ENCODE results near the gene PSEN1.

The PSEN1 gene

DNA sequence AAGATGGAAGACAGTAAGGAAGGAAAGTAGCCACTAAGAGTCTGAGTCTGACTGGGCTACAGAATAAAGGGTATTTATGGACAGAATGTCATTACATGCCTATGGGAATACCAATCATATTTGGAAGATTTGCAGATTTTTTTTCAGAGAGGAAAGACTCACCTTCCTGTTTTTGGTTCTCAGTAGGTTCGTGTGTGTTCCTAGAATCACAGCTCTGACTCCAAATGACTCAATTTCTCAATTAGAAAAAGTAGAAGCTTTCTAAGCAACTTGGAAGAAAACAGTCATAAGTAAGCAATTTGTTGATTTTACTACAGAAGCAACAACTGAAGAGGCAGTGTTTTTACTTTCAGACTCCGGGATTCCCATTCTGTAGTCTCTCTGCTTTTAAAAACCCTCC is 85.6 kb downstream of the PSEN1 start:
- no peak for DNase-seq

GRCh38 chr14:73223049-73223448 is 86.7 kb downstream of the PSEN1 start:
- DNase-seq = no peak

- DNase-seq = no peak
Measured at GRCh38 chr14:73225496-73225895, 89.2 kb downstream of the PSEN1 start.

- DNase-seq = no peak
Measured at GRCh38 chr14:73227812-73228781, 91.8 kb downstream of the PSEN1 start.

- DNase-seq = no peak
Measured at GRCh38 chr14:73230051-73230450, 93.7 kb downstream of the PSEN1 start.

DNA sequence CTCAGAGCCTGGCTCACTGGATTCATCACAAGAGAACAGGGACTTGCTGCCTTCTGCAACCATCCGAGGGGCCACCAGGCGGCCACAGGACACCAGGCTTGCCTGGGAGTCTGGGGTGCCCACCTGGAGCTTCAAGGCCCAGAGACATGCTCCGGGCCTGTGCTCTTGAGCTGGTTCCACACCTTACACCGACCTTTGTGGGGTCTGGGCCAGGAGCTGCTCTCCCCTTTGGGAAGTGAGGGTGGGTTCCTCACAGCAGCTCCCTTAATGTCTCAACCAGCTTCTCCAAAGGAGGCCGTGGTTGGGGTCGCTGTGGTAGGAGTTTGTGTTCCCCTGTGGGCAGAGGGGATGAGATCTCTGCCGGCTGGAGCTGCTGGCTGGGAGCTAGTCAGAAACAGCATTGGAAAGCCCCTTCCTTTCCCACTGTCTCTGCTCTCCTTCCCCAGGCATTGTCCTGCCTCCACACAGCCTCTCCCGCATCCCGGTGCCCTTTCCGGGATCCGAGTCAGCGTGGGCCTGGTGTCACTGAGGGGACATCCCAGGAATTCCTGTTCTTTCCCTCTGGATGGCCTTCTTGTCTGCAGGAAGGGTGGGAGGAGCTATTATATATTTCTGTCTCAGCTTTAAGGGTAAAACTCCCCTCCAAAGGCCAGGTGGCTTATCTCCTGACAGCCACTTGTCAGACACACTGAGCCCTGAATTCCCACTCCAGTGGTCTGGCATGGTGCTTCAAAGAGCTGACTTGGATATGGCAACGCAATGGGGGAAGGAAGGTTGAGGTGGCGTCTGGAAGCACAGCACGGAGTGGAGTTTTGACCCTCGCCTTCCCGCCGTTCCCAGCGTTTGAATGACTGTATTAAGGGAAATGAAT is 95.9 kb downstream of the PSEN1 start:
- no peak for DNase-seq

GRCh38 chr14:73232984-73233383 is 96.7 kb downstream of the PSEN1 start:
- no peak for DNase-seq

GRCh38 chr14:73233564-73233963 is 97.3 kb downstream of the PSEN1 start:
- DNase-seq = no peak

DNA sequence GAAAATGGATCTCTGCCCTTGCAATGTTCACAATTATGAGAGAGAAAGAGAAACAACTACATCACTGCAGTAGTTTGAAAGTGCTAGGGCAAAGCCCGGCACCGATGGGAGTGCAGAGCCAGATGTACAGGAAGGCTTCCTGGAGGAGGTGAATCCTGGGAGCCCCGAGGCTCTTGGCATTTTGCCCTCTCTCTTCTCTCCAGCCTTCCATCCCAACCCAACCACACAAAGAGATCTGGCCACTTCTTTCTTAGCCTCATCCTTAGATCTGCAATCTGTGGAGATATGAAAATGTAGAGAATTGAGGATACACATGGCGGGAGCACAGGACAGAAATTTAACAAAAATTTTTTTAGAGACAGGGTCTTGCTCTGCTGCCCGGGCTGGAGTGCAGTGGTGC is 97.7 kb downstream of the PSEN1 start:
- no peak for DNase-seq

- no peak for DNase-seq
Measured at GRCh38 chr14:73234586-73235394, 98.5 kb downstream of the PSEN1 start.

DNA sequence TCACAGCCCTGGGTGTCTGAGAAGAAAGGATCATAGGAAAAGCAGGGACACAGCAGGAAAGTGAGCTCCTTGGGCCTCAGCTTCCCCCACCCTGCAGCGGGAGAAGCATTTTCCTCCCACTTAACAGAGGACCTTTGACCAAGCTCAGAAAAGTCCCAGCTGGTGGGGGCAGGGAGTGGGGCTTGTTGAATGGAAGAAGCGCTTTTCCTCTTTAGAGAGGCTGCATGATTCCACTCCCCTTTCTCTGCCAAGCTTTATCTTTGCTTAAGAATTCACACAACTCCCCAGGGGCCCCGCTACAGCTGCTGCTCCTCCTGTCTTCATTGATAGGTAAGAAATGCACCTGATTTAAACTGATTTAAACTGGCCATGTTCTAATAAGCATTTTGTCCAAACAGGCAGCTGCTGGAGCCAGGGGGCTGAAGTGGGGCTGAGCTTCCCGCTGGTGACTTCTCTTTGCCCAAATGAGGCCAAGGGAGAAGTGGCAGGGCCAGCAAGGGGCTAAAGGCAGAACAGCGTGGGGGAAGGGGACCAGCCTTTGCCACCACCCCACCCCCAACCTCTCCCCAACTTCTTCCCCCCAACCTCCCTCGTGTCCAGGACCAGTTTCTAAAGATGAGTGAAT is 99.3 kb downstream of the PSEN1 start:
- DNase-seq = no peak

DNA sequence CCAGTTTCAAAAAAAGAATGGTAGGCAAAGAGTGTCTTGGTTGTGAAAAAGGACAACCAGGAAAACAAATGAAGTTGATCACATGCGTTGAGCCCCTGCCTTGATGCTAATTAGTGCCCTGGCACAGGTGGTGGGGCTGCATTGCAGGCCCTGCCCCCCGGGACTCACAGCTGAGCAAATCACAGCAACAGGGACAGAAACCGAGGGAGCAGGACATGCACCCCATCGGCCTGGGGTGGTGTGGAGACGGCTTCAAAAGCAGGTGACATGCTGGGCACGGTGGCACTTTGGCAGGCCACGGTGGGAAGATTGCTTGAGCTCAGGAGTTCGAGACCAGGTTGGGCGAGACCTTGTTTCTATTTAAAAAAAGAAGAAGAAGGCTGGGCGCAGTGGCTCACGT is 99.8 kb downstream of the PSEN1 start:
- DNase-seq = no peak

DNA sequence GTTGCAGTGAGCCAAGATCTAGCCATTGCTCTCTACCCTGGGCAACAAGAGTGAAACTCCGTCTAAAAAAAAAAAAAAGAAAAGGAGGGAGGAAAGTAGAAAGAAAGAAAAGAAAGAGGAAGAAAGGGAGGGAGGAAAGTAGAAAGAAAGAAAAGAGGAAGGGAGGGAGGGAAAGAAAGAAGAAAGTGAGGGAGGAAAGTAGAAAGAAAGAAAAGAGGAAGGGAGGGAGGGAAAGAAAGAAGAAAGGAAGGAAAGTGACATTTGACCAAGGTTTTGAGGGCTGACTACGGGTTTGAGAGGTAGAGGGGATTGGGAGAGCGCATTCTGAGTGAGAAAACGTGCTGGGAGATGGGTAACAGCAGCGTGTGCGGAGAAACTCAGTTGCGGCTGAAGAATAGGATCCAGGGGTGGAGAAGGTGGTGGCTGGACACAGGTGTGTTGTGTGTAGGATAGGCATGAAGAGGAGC is 100.5 kb downstream of the PSEN1 start:
- DNase-seq = no peak

DNA sequence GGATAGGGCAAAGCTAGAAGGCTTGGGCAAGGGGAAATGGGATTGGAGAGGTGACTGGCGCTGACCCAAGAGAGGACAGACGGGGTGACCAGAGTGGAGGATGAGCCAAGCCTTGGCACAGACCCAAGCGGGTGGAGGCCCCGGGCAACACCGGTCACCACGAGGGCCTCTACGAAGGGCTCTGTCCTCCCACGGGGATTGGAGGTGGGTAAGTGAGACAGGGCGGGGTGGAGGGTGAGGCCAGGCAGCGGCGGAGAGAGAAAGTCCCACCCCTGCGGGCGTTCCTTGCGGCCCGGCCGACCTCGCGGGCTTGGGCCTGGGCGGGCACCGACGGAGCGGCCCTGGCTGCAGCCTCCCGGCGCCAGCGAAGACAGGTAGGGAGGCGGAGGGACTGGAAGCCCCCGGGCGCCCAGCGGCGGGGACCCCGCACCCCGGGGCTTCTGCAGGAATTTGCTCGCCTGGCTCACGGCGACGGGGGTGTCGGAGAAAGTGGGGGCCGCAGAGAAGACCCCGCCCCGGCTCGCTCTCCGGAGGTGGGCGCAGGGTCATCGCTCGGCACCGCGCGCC is 101.0 kb downstream of the PSEN1 start, which contains the start of gene PAPLN:
PAPLN (plus strand) TSS at position 288 of the 567 bp plus-strand sequence. CDS start 2,273 bp downstream, outside the sequence.
- DNase-seq = peak; percentile 24

- DNase-seq = no peak
Measured at GRCh38 chr14:73237786-73238423, 101.6 kb downstream of the PSEN1 start.

DNA sequence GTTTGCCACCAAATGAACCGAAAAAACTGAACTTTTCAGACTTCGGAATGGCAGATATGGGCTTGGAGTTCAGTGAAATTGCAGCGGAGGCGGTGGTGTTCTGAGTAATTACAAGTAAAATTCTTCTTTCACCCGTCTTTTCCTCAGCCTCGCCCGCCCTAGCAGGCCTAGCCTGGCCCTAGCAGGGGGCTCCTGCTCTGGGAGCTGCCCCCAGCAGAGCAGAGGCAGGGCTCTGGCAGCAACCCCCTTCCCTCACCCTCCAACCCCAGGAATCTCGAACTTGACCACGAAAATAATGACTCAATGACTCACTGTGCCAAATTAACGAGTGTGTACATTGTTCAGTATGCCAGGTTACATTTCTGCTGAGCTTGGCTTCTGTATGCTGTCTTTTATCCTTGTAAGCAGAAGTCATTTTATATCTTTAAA is 102.1 kb downstream of the PSEN1 start:
- peak; percentile 62 for DNase-seq

DNA sequence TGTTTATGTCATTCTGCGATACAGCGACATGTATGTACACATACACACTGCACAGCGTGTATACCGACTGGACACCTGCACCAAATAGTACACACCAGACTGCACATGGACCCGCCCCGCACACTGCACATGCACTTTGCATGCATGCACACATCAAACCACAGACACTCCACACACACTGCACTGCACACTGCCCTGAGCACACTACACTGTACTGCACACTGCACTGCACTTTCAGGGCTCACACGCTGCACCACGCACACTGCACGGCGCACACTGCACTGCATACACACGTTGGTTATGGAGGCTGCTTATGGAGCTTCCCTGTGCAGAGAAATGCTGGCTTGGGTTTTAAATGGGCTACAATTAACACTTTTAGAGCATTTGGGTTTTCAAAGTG is 102.6 kb downstream of the PSEN1 start:
- no peak for DNase-seq

- DNase-seq = peak; percentile 28
Measured at GRCh38 chr14:73239393-73240241, 103.3 kb downstream of the PSEN1 start.

DNA sequence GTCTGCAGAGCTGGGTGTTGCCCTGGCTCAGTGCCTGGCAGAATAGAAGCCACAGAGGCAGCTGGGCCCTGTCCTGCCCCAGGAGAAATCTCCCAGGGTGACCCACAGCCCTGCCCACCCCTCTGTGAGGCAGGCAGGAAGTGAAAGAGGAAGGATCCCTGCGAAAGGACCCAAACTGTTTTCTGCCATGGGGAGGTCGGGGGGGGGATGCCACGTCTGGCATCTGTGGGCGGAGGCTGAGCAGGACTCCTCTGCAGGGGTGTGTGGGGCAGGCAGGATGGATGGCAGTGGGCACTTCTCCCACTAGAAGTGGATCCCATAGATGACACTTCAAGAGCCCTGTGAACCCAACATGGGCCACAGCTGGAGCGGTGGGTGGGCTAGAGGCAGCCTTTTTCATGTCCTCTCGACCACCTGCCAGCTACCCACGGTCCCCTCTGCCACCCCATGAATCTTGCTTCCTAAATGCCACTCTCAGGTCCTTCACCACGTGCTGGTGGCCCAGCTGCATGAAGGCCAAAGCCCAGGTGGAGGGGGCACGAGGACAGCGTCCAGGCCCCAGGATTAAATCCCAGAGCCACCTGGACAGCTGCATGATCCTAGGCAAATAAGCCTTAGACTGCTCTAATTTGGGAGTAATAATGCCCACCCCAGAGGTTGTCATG is 104.6 kb downstream of the PSEN1 start:
- no peak for DNase-seq
